IMR-90 (cell line): ENCODE results near the gene LIMS4.
"Not testable (repeated sequence)": the region's sequence is repeated elsewhere in the genome, so short reads cannot be mapped to it uniquely, and the experiment has no call there.

Source experiments
- RAD21 ChIP-seq: IDR thresholded peaks from 2 replicates; pipeline ENCODE4 v1.6.1; 2012; ENCODE audit warnings: low read length, improper control_type of control experiment
- TF ChIP-seq, protein P1 (sequence below): conservative IDR thresholded peaks from 2 replicates; pipeline ENCODE4 v1.5.1; 2012; ENCODE audit warnings: mild to moderate bottlenecking, low read depth, low read length, improper control_type of control experiment

DNA sequence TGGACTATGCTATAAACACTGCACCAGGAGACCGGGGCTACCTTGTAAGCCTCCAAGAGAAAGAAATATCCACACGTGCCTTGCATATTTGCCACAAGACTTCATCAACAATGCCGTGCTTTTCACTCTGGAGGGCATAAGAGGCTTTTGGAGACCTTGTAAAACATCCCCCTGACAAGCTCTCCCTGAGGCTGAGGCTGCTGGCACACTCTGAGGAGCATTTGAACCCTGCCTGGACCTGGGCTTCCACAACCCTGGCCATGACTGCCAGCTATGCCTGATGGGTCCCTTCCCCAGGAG is 393 bp upstream of the LIMS4 start:
- not testable (repeated sequence) for TF ChIP-seq RAD21
- TF ChIP-seq, protein P1, sequence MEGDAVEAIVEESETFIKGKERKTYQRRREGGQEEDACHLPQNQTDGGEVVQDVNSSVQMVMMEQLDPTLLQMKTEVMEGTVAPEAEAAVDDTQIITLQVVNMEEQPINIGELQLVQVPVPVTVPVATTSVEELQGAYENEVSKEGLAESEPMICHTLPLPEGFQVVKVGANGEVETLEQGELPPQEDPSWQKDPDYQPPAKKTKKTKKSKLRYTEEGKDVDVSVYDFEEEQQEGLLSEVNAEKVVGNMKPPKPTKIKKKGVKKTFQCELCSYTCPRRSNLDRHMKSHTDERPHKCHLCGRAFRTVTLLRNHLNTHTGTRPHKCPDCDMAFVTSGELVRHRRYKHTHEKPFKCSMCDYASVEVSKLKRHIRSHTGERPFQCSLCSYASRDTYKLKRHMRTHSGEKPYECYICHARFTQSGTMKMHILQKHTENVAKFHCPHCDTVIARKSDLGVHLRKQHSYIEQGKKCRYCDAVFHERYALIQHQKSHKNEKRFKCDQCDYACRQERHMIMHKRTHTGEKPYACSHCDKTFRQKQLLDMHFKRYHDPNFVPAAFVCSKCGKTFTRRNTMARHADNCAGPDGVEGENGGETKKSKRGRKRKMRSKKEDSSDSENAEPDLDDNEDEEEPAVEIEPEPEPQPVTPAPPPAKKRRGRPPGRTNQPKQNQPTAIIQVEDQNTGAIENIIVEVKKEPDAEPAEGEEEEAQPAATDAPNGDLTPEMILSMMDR = not testable (repeated sequence)
